ENCODE data around the gene DNM3. TPM values are rescaled to one million over a fixed set of nuclear protein-coding genes. Genes with fewer than 3 reads are reported as not detected.

The DNM3 gene
- total RNA-seq, 1 experiment from 2014 or later: 2.7 TPM

DNA sequence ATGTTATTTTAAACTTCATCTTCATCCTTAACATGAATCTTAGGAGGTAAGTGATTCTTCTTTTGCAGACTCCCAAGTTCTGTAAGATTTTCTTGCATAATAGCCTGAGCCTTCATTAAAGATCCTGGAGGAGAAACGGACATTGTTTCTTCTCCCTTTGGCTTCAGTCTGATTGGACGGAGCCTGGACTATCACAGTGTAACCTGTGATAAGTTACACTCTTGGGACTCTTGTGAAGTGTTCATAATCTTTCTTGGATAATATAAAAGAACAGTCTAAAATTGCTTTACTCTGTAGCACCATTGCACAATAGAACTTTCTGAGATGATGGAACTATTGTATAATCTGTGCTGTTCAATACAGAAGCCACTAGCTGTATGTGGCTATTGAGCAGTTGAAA, 244.8 kb downstream of the DNM3 start:
- H2BK5ac ChIP-seq (ENCODE audit: insufficient read length, low read length): no peak overlapping the region
- H3K4me1 Mint-ChIP-seq: peaks cover 3 to 5% of the 10 kb centered on the region in 2 experiments

More for the DNA sequence above, 244.8 kb downstream of the DNM3 start:
- Histone ChIP-seq H2BK120ac (ENCODE audit: low read depth, low read length, poor library complexity, severe bottlenecking) (no peak overlapping the region), H4K8ac (replicated peaks; ENCODE audit: insufficient read length, low read depth, low read length) (no peak overlapping the region), H3K79me1 (ENCODE audit: insufficient read depth, low read depth, low read length, poor library complexity, severe bottlenecking) (no peaks in the 10 kb centered on the region), H3K9me3 (ENCODE audit: control insufficient read depth, low read depth, low read length) (no peaks in the 10 kb centered on the region), H3K27ac (ENCODE audit: insufficient read length, low read depth, low read length) (no peak overlapping the region), H2AK5ac (ENCODE audit: insufficient read length, low read length) (no peak overlapping the region), H2AFZ (ENCODE audit: low read length) (no peak overlapping the region), H3K9ac (ENCODE audit: extremely low read depth, insufficient read length, low read length) (no peak overlapping the region), H2BK15ac (ENCODE audit: low read depth, low read length) (no peak overlapping the region), H3K23me2 (ENCODE audit: insufficient read length, low read depth, low read length, poor library complexity, severe bottlenecking) (no peaks in the 10 kb centered on the region), H4K5ac (ENCODE audit: insufficient read length, low read depth, low read length) (no peak overlapping the region), H3K4ac (ENCODE audit: low read depth, low read length) (no peak overlapping the region), H2BK20ac (ENCODE audit: low read depth, low read length, poor library complexity, severe bottlenecking) (no peak overlapping the region), H3K27me3 (ENCODE audit: insufficient read depth, low read length) (no peaks in the 10 kb centered on the region), H3K79me2 (ENCODE audit: insufficient read depth, low read length) (no peaks in the 10 kb centered on the region), H3T11ph (ENCODE audit: low read length) (no peak overlapping the region), H3K4me1 (ENCODE audit: insufficient read depth, low read length) (no peaks in the 10 kb centered on the region), H3K23ac (ENCODE audit: insufficient read length, low read depth, low read length) (no peak overlapping the region), H3K56ac (ENCODE audit: insufficient read length, low read depth, low read length) (no peak overlapping the region), H4K91ac (ENCODE audit: insufficient read length, low read depth, low read length) (no peak overlapping the region), H3K4me2 (ENCODE audit: insufficient read depth, insufficient read length, low read length) (no peak overlapping the region), H3K18ac (ENCODE audit: insufficient read length, low read depth, low read length) (no peak overlapping the region), H2BK12ac (ENCODE audit: insufficient read length, low read depth, low read length) (no peak overlapping the region), H3K14ac (ENCODE audit: insufficient read depth, low read length) (no peak overlapping the region), H4K20me1 (ENCODE audit: control insufficient read depth, insufficient read depth, insufficient read length) (no peaks in the 10 kb centered on the region)
- no peak for DNase-seq
- Mint-ChIP-seq H3K27ac (no peak overlapping the region), H3K9me3 (no peaks in the 10 kb centered on the region), H3K4me3 (no peak overlapping the region), H3K27me3 (ENCODE audit: low read depth) (no peaks in the 10 kb centered on the region), H3K36me3 (ENCODE audit: insufficient read depth in 1 of 3, low read depth in 3 of 3) (no peaks in the 10 kb centered on the region)
- TF ChIP-seq, protein P1, sequence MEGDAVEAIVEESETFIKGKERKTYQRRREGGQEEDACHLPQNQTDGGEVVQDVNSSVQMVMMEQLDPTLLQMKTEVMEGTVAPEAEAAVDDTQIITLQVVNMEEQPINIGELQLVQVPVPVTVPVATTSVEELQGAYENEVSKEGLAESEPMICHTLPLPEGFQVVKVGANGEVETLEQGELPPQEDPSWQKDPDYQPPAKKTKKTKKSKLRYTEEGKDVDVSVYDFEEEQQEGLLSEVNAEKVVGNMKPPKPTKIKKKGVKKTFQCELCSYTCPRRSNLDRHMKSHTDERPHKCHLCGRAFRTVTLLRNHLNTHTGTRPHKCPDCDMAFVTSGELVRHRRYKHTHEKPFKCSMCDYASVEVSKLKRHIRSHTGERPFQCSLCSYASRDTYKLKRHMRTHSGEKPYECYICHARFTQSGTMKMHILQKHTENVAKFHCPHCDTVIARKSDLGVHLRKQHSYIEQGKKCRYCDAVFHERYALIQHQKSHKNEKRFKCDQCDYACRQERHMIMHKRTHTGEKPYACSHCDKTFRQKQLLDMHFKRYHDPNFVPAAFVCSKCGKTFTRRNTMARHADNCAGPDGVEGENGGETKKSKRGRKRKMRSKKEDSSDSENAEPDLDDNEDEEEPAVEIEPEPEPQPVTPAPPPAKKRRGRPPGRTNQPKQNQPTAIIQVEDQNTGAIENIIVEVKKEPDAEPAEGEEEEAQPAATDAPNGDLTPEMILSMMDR (conservative IDR thresholded peaks at IDR 0.05): no peak
- no CpG with 5 or more reads among the region's 2 CpGs for WGBS (ENCODE audit: extremely low coverage, insufficient read length, low lambda C conversion rate)
